Measurements from ENCODE around the gene CST5.
"Not testable (repeated sequence)": the region's sequence is repeated elsewhere in the genome, so short reads cannot be mapped to it uniquely, and the experiment has no call there.

The CST5 gene

DNA sequence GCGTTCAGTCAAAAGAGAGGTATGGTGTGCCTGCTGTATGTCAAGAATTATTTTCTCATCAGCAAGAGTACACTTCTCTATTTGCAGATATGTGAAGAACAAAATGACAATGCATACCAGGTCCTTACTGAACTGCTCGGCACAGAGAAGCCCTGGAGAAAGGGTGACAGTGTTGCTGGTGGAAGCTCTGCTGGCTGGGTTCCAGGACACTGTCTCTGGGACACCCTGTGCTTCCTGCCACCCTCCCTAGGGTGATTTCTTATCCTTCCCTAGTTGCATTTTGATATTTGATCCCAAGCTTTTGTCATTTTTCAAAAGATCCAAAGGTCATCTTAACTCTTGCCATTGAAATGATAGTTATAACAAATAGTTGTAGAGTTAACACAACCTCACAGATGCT lies 8.3 kb upstream of the CST5 start:
- Histone ChIP-seq H3K9me3 (ENCODE audit: insufficient read depth, low read depth, low read length) (no peaks in the 10 kb centered on the region), H3K27me3 (ENCODE audit: insufficient read depth, low read length) (no peaks in the 10 kb centered on the region), H3K27ac (ENCODE audit: low read depth, low read length) (no peak overlapping the region), H3K4me3 (ENCODE audit: low read length) (no peak overlapping the region), H3K9ac (ENCODE audit: low read depth, low read length) (no peak overlapping the region), H3K36me3 (ENCODE audit: insufficient read depth, low read length) (no peaks in the 10 kb centered on the region), H3K4me1 (ENCODE audit: insufficient read depth, low read length) (no peaks in the 10 kb centered on the region)
- 95% methylated on average over 2 of the region's 2 CpGs for WGBS

DNA sequence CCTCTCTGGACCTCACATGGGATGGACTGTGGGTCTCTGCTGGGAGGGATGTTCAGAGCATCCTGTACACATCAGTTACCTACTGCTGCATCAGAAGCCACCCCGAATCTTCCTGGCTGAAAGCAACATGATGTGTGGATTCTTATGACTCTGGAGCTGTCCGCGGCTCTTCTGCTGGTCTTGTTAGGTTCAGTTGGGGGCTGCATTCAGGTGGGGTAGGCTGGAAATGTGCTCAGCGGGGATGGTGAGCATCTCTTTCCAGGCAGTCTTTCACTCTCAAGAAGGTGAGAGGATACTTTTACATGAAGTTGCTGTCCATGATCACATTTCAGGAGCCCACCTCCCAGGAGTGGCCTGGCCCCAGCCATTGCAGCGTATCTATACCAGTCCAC lies 5.2 kb upstream of the CST5 start:
- WGBS, result 95% methylated on average over 5 of the region's 5 CpGs
- no peak overlapping the region for H3K4me3 ChIP-seq (ENCODE audit: low read length)
- no peaks in the 10 kb centered on the region for H3K36me3 ChIP-seq (ENCODE audit: insufficient read depth, low read length)

DNA sequence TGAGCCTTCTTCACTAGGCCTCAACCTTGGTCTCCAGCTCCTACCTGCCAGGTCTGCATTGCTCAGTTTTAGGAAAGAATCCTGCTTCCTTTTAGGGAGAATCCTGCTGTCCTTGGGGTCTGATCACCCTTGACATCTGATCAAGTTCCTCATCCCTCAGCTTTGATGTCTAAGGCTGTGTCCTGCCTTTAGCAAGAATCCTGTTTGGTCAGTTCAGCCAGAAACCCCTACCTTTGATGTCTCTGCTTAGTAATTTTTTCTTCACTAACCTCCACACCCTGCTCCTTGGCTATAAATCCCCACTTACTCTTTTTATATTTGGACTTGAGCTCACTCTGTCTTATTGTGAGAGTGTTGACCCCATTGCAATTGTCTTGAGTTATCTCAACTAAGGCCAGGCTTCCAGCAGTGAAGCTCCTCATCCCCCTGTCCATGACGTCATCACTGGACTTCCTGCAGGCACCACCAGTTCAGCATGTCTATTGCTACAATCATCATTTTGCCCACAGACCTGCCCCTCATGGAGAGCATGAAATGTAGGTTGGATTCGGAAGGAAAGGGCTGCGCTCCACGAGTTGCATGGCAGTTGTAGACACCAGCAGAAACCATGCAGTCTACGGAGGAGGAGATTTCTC lies 4.7 kb upstream of the CST5 start:
- Histone ChIP-seq H3K4me3 (ENCODE audit: low read length) (no peak overlapping the region), H3K9me3 (ENCODE audit: insufficient read depth, low read depth, low read length) (no peaks in the 10 kb centered on the region), H3K27ac (ENCODE audit: low read depth, low read length) (no peak overlapping the region), H3K9ac (ENCODE audit: low read depth, low read length) (no peak overlapping the region), H3K4me1 (ENCODE audit: insufficient read depth, low read length) (no peaks in the 10 kb centered on the region), H3K27me3 (ENCODE audit: insufficient read depth, low read length) (no peaks in the 10 kb centered on the region), H3K36me3 (ENCODE audit: insufficient read depth, low read length) (no peaks in the 10 kb centered on the region)
- 86% methylated on average over 5 of the region's 5 CpGs for WGBS

More for the DNA sequence above, 5.2 kb upstream of the CST5 start:
- Histone ChIP-seq H3K27ac (ENCODE audit: low read depth, low read length) (no peak overlapping the region), H3K4me1 (ENCODE audit: insufficient read depth, low read length) (no peaks in the 10 kb centered on the region), H3K9me3 (ENCODE audit: insufficient read depth, low read depth, low read length) (no peaks in the 10 kb centered on the region), H3K27me3 (ENCODE audit: insufficient read depth, low read length) (no peaks in the 10 kb centered on the region), H3K9ac (ENCODE audit: low read depth, low read length) (no peak overlapping the region)

DNA sequence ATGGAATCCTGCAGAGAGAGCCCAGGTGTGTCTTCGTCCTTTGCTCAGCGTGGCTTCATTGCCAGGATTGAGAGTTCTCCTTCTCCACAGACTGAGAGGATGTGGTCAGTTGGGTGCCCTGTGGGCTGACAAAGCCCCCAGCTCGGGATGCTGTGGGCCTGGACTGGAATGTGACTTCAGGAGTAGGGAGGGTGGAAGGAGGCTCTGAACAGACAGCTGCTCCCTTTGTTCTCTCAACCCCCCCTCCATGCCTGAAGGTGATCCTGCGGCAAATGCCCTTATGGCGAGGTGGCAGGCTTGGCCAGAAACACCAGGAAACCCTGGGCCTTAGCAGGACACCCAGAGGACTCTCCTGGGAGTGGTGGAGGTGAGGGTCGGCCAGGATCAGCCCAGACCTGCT lies 1.8 kb upstream of the CST5 start:
- no peaks in the 10 kb centered on the region for H3K4me1 ChIP-seq (ENCODE audit: insufficient read depth, low read length)
- no peak overlapping the region for H3K9ac ChIP-seq (ENCODE audit: low read depth, low read length)
- H3K36me3 ChIP-seq (ENCODE audit: insufficient read depth, low read length), result no peaks in the 10 kb centered on the region
- no peaks in the 10 kb centered on the region for H3K9me3 ChIP-seq (ENCODE audit: insufficient read depth, low read depth, low read length)
- H3K27me3 ChIP-seq (ENCODE audit: insufficient read depth, low read length), result no peaks in the 10 kb centered on the region
- no peak overlapping the region for H3K4me3 ChIP-seq (ENCODE audit: low read length)
- WGBS, result 79% methylated on average over 6 of the region's 6 CpGs
- H3K27ac ChIP-seq (ENCODE audit: low read depth, low read length), result no peak overlapping the region

DNA sequence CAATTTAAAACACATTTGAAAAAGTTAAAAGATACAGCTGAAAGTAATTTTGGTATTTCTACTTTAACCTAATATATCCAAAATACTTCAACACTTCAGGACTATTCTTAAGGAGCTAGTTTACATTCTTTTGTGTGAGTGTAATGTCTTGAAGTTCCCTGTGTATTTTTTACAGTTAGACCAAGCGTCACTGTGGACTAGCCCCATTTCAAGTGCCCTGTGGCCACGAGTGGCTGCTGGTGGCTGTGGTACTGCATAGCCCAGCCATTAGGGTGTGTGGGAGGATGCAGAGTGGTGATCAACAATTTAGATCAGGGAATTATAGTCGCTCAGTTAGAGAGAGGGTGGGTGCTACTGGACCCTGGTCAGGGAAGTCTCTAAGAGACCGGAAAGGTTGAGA lies 869 bp upstream of the CST5 start:
- Histone ChIP-seq H3K36me3 (ENCODE audit: insufficient read depth, low read length) (no peaks in the 10 kb centered on the region), H3K27ac (ENCODE audit: low read depth, low read length) (no peak overlapping the region)
- 87% methylated on average over 4 of the region's 4 CpGs for WGBS

DNA sequence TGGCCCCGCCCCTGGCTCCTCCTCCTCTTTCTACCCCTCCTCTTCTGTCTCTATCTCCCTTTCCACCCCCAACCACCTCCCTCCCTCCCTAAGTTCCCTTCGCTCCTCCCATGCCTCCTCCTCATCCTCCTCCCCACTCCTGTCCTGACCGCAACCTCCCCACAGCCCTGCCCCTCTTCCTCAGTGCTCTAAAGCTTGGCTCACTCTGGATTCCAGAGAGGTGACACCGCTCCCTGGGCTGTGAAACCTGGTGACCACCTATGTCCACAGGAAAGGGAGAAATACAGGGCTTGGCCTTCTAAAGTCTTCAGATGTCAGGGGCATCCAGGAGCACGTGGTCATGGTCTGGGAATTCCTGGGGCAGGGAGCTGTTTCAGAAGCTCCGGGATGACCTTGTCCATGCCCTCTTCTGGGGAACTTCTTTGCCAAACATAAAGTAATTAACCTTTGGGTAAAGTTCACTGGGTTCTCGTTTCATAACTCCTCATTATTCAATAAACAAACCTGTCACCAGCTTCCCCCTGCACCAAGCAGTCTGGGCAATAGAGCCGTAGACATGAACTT lies 345 bp upstream of the CST5 start:
- Histone ChIP-seq H3K4me3 (ENCODE audit: low read length) (no peak overlapping the region), H3K9ac (ENCODE audit: low read depth, low read length) (no peak overlapping the region), H3K4me1 (ENCODE audit: insufficient read depth, low read length) (no peaks in the 10 kb centered on the region), H3K9me3 (ENCODE audit: insufficient read depth, low read depth, low read length) (no peaks in the 10 kb centered on the region), H3K36me3 (ENCODE audit: insufficient read depth, low read length) (no peaks in the 10 kb centered on the region), H3K27ac (ENCODE audit: low read depth, low read length) (no peak overlapping the region), H3K27me3 (ENCODE audit: insufficient read depth, low read length) (no peaks in the 10 kb centered on the region)
- 80% methylated on average over 8 of the region's 8 CpGs for WGBS

More for the DNA sequence above, 869 bp upstream of the CST5 start:
- H3K4me1 ChIP-seq (ENCODE audit: insufficient read depth, low read length), result no peaks in the 10 kb centered on the region
- no peaks in the 10 kb centered on the region for H3K27me3 ChIP-seq (ENCODE audit: insufficient read depth, low read length)
- H3K9ac ChIP-seq (ENCODE audit: low read depth, low read length), result no peak overlapping the region
- no peaks in the 10 kb centered on the region for H3K9me3 ChIP-seq (ENCODE audit: insufficient read depth, low read depth, low read length)
- no peak overlapping the region for H3K4me3 ChIP-seq (ENCODE audit: low read length)

DNA sequence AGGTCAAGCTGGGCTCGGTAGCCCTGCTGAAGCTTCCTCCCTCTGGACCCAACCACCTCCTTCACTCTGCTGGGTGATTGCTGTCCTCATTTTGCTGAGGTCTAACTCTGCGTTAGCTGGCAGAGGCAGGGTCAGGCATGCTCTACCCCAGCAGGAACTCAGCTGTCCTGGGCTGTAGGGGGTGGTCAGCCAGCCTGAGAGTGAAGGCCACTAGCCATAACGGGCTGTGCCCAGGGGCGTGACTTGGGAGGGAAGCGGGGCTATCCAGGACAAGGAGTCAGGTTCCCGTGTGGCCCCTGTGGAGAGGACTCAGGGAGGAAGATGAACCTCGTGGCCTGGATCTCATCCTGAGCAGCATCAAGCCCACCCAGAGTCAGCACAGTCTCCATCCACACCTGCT lies 761 bp downstream of the CST5 start:
- WGBS, result 82% methylated on average over 7 of the region's 7 CpGs
- H3K4me1 ChIP-seq (ENCODE audit: insufficient read depth, low read length), result no peaks in the 10 kb centered on the region
- H3K27ac ChIP-seq (ENCODE audit: low read depth, low read length), result no peak overlapping the region
- no peaks in the 10 kb centered on the region; the same call in 1 of the 2 replicates for H3K27me3 ChIP-seq (ENCODE audit: insufficient read depth, low read length)
- H3K9ac ChIP-seq (ENCODE audit: low read depth, low read length), result no peak overlapping the region
- H3K9me3 ChIP-seq (ENCODE audit: insufficient read depth, low read depth, low read length), result no peaks in the 10 kb centered on the region
- H3K36me3 ChIP-seq (ENCODE audit: insufficient read depth, low read length), result no peaks in the 10 kb centered on the region
- no peak overlapping the region for H3K4me3 ChIP-seq (ENCODE audit: low read length)

DNA sequence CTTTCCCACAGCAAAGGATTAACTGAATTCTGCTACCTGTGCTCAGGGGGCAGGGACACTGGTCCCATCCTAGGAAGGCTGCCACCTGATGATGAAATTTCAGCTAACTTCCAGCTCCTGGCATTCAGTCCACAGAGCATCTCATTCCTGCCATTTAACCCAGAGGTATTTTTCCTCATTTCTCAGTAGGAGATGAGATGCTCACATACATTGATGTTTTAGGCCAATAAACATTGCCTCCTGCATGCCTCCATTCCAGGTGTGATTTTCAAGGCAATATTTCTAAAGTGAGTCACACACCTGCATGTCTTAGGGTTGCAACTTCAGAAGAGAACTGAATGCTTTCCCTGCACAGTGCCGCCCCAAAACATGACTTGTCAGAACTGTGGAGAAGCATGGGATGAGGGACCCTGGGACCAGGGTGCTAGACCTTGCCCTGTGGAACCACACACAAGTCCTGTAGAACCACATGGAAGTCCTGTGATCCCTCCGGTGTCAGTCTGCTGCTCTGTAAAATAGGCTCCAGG lies 1.5 kb downstream of the CST5 start:
- not testable (repeated sequence) for H3K27me3 ChIP-seq (ENCODE audit: insufficient read depth, low read length); H3K4me1 ChIP-seq (ENCODE audit: insufficient read depth, low read length); H3K9ac ChIP-seq (ENCODE audit: low read depth, low read length); H3K27ac ChIP-seq (ENCODE audit: low read depth, low read length); H3K9me3 ChIP-seq (ENCODE audit: insufficient read depth, low read depth, low read length); H3K4me3 ChIP-seq (ENCODE audit: low read length); H3K36me3 ChIP-seq (ENCODE audit: insufficient read depth, low read length)
- WGBS, result 98% methylated on average over 1 of the region's 2 CpGs

DNA sequence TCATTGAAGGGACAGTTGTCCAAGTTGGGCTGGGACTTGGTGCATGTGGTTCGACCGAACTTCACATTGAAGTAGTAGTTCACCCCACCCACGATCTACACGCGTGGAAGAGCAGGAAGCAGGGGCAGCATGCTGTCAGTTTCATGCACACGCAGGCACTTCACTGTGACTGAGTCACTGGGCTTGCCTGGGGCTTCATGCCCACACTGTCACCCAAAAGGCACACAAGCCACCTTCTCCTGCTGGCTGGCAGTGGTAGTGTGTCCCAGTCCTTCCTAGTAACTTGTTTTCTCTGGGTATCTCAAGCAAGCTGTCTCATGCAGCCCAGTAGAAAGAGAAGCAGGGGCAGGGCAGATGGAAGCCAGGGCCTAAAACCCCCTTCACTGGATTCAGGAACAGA lies 2.0 kb downstream of the CST5 start:
- Histone ChIP-seq H3K4me3 (ENCODE audit: low read length) (no peak overlapping the region), H3K27ac (ENCODE audit: low read depth, low read length) (no peak overlapping the region), H3K4me1 (ENCODE audit: insufficient read depth, low read length) (no peaks in the 10 kb centered on the region), H3K9me3 (ENCODE audit: insufficient read depth, low read depth, low read length) (no peaks in the 10 kb centered on the region), H3K9ac (ENCODE audit: low read depth, low read length) (no peak overlapping the region), H3K27me3 (ENCODE audit: insufficient read depth, low read length) (no peaks in the 10 kb centered on the region; the same call in 1 of the 2 replicates), H3K36me3 (ENCODE audit: insufficient read depth, low read length) (no peaks in the 10 kb centered on the region)
- WGBS, result 97% methylated on average over 6 of the region's 6 CpGs

DNA sequence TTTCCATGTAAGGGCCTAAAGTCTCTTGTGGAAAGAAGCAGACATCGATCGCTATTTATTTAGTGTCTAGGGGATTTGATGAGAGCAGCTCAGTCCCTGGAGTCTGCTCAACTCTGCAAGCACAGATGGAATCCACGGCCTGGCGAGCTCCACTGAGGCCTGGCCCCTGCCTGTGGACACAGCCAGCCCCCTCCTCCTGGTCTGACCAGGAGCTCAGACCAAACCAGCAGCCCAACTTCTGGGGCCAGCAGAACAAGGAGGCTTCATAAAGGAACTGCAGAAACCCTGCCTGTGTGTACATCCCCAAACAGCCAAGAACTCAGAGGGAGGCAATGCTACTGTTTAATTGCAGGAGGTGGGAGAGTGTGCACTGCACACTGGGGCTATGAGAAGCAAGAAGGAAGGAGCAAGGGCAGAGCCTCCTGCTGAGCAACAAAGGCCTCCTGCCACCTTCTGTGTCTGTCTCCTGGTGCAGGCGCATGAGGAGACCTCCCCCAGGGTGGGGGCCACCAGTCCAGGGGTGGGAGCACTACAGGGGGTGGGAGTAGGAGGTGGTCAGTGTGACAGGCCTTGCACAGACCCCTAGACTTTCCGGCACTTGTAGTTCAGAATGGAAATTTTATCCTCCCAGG lies 3.8 kb downstream of the CST5 start:
- no peak overlapping the region for H3K27ac ChIP-seq (ENCODE audit: low read depth, low read length)
- WGBS, result 87% methylated on average over 6 of the region's 6 CpGs
- no peaks in the 10 kb centered on the region for H3K9me3 ChIP-seq (ENCODE audit: insufficient read depth, low read depth, low read length)
- H3K9ac ChIP-seq (ENCODE audit: low read depth, low read length), result no peak overlapping the region
- H3K36me3 ChIP-seq (ENCODE audit: insufficient read depth, low read length), result no peaks in the 10 kb centered on the region
- H3K4me3 ChIP-seq (ENCODE audit: low read length), result no peak overlapping the region
- H3K27me3 ChIP-seq (ENCODE audit: insufficient read depth, low read length), result no peaks in the 10 kb centered on the region; the same call in 1 of the 2 replicates
- peaks cover 11% of the 10 kb centered on the region for H3K4me1 ChIP-seq (ENCODE audit: insufficient read depth, low read length)

DNA sequence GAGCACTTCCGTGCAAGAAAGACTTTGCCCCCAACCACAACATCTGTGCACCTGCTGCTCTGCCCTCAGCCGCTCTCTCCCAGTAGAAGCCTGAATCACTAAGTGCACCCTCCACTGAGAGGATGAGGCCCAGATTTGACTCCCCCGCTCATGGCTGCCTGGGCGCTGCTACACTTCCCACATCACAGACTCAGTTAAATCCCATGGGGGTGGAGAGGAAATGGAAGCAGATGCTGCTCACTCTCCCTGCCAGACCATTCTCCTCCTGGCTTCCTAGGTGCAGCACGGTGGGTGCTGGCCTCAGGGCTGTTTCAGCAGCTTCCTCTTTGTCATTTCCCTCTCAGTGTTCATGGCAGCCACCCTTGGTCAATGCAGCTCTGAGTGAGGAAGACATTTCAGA lies 4.8 kb downstream of the CST5 start:
- H3K4me3 ChIP-seq (ENCODE audit: low read length), result no peak overlapping the region

More for the DNA sequence above, 4.8 kb downstream of the CST5 start:
- Histone ChIP-seq H3K9me3 (ENCODE audit: insufficient read depth, low read depth, low read length) (no peaks in the 10 kb centered on the region), H3K36me3 (ENCODE audit: insufficient read depth, low read length) (no peaks in the 10 kb centered on the region), H3K9ac (ENCODE audit: low read depth, low read length) (no peak overlapping the region), H3K27me3 (ENCODE audit: insufficient read depth, low read length) (no peaks in the 10 kb centered on the region; the same call in 1 of the 2 replicates), H3K4me1 (ENCODE audit: insufficient read depth, low read length) (peaks cover 20% of the 10 kb centered on the region), H3K27ac (ENCODE audit: low read depth, low read length) (no peak overlapping the region)
- WGBS, result 88% methylated on average over 3 of the region's 5 CpGs
